Measurements from ENCODE around the gene IGSF9.

The IGSF9 gene

DNA sequence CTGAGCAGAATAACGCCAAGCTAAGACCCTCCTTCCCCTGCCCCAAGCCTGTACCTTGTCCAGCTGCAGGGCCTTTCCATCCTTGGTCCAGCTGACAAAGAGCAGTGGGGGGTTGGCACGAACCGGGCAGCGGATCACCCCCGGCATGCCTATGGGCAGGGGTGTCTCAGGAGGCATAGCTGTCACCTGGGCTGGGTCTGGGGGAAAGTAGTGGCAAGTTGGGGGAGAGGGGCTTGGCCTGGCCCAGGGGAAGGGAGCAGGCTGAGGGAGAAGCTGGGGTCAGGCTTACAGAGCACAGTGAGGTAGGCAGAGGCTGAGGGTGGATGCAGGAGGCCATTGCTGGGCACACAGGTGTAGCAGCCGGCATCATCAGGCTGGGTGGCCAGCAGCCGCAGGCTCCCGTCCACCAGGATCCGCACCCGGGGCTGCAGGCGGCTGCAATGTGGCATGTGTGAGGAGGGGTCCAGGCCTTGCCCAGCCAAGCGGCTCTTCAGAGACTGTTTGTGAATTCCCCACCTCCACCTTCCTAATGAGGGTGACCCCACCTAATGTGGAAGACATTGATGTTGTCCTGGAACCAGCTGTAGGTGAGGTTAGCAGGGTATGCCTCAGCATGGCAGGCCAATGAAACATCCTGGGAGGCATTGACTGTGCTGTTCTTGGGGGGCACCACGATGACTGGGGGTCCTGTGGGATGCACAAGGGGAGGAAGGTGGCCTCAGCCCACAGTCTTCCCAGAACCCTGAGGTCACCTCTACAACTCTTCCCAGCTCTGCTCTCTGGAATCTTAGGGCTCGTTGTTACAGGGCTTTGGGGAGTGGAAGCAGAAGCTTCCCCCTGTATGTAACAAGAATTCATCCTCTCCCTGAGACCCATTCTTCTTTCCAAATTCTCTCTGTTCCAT lies 11.0 kb downstream of the IGSF9 start:
- DNase-seq (ENCODE audit: low spot score) (no peak), FAIRE-seq (no peak)

DNA sequence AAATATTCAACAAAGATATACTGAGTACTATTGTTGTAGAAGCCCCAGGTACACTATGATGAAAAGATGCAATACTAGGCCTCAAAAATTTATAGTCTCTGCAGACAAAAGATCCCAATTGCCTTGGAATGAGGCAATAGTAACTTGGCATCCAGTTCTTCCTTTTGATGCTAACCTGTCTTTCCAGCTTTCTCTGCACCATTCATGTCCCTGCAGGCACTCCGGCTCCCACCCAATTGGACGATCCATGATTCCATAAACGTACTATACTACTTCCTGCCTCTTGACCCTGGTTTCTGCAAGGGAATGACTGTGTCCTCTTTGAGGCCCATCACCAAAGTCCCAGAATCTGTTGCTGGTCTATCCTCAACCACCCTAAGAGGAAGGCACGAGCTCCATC lies 12.1 kb downstream of the IGSF9 start:
- DNase-seq (ENCODE audit: low spot score): no peak
- FAIRE-seq: no peak

DNA sequence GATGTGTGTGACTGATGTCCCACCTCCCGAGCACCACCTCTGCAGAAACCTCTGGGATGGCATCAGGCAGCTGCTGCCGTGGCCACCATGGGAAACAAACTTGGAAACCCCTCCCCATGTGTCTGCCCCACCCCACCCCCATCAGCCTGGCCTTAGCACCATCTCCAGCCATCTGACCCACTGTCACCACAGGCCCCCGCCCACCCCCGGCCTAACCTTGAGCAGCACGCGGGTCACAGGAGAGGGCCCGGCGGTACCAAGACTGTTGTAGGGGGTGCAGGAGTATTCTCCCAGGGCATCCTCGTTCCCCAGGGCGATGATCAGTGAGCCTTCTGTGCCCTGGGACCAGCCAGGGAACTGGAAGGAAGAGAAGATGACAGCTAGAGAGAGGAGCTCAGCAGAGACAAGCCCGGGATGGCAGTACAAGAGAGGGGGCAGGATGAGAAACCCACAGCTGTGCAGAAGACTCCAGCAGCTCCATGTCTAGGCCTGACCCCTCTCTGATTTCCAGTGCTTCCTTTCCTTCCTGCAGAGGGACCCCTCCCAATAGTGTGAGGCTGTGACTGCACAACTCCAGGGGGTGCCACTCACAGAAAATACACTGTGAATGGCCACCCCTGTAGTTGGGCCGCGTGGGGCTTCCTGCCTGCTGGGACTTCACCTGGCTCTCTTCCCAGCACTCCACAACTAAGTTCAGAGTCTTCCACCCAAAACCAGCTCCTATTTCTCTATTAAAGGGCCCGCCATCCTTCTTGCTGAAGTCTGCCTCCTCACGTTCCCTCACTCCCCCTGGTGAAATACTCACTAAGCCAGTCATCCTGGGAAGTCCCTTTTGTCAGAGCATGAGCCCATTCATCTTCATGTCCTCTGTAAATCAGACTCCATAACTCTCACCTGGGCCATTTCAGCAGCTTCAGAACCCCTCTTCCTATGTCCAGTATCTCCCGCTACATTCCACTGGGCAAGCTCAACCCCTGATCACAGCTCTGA lies 12.8 kb downstream of the IGSF9 start:
- DNase-seq (ENCODE audit: low spot score) (no peak), FAIRE-seq (no peak)

DNA sequence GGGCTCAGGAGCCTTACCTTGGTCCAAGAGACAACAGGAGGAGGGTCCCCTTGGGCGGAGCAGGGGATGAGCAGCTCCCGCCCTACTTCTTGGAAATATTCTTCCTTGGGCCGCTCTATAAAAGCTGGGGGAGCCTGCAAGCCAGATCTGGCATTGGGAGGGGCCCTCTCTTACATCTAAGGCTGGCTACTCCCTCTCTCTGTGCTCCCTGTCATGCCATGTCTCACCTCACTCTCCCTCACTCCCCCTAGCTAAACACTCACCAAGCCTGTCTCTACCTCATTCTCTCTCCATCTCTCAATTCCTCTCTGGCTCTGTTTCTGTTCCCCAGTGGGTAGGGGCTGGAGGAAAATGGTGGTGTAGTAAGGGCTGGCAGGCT lies 13.6 kb downstream of the IGSF9 start:
- FAIRE-seq (no peak), DNase-seq (ENCODE audit: low spot score) (no peak)

DNA sequence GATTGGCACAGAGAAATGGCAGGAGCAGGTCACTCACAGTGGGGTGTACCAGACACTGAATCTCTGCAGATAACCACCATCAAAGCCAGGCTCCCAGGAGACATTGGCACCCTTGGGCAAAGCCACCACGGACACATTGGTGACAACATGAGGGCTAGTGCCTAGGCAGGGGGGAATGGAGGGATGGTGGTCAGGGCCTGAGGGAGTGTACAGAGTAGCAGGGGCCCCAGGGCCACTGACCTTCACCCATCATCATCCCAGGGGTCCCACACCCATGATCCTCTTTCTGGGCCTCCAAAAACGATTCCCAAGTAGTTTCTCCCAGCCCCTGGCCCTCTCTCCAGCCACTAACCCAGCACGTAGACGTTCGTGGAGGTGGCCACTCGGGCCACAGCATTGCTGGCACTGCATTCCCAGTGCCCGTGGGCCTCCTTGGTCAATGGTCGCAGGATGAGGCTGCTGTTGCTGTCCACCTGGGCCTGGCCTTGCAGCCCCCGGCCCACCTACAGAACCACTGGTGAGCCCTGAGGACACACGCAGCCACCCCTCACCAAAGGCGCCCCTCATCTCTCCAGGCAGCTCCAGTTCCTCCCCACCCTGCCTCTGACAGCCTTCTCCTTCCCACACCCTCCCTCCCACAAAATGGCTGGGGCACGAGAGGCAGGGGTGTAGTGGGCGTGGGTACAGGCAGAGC lies 14.2 kb downstream of the IGSF9 start:
- DNase-seq (ENCODE audit: low spot score) (no peak), FAIRE-seq (no peak)

DNA sequence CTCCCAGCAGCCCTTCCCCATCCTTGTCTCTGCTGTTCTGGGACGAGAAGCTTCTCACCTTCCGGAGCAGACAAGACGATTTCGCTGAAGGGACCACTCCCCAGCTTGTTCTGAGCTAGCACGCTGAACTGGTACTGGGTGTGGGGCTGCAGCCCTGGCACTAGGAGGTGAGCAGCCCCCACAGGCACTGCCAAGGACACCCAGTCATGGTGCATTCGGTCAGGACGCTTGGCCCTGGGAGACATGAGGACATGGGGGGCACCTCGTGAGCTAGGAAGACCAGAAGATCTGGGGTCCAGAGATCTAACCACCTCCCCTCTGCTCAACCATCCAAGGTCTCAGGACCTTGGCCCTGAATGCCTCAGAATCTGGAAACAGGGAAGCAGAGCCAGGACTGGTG lies 14.8 kb downstream of the IGSF9 start:
- FAIRE-seq (no peak), DNase-seq (ENCODE audit: low spot score) (no peak)

DNA sequence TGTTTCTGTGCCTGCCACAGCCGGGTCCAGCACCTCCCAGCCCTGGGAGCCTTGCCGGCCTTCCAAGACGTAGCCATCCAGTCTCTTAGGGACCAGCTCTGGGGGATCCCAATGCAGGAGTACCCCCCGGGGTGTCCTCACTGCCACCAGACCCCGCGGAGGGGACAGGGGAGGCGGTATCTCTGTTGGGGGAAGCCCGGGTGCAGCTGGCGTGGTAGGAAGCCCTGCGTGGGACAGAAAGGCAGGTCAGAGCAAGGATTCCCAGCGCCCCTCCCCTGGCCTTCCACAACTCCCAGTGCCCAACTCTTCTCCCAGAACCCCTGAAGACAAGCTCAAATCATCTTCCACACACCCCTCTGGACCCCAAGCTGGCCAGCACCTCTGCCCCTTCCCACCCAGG lies 15.2 kb downstream of the IGSF9 start:
- DNase-seq (ENCODE audit: low spot score) (no peak), FAIRE-seq (no peak)

DNA sequence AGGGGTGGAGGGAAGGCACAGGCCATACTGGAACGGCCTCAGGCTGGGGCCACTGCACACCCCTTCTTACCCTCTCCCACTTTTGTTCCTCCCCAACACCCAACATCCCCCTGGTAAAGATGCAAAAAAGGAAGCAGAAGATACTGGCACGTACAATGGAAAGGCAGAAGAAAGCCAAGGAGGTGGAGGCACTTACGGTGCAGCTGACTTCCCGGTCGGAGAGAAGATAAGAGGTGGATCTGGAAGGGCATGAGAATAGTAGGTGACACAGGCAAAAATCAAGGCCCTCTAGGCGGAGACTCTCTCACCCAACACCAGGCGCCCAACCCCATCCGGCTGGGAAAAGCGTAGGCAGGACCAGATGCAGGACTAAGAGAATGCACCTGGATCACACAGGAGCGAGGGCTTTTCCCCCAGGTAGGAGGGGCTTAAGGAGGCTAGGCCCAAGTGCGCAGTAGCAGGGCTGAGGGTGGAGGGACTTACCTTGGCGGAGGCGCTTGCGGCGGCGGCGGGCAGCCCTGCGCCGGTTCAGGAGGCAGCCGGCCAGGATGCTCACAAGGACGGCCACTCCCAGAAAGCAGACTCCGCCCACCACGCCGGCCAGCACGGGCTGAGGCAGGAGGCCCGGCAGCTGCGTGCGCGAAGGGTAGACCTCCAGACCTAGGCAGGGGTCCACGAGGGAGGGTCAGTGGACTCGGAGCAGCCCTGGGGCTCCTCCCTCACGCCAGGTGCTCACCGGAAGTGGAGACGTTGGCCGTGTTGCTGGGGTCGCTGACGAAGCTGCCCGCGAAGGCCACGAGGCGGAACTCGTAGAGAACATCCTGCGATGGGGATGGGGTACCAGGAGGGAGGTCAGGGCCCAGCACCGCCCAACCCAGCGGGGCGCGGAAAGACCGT lies 16.0 kb downstream of the IGSF9 start:
- no peak for FAIRE-seq
- DNase-seq (ENCODE audit: low spot score): no peak

DNA sequence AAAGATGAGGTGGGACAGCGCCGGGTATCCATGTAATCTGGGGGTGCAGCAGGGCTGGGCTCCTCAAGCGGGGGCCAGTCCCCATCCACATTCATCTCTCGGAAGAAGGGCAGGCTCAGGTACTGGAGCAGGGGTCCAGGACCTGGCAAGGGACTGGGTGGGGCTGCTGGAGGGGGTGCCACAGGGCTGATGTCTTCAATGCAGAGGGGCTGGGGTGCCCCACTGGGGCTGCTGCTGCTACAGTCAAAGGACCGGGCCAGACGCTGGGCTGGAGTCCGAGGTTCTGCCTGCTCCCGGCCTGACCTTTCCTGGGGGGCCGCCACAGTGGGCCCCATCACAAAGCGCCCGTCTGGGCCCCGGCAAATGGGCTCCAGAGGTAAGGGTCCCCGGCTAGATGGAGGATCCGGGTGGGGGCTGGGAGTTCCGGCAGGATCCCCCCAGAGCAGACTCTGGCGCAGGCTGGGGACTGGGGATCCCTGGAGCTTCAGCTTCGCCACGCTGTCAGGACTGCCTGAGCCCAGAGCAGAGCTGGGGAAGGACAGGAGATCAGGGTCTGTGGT lies 16.8 kb downstream of the IGSF9 start:
- DNase-seq (ENCODE audit: low spot score) (no peak), FAIRE-seq (no peak)

DNA sequence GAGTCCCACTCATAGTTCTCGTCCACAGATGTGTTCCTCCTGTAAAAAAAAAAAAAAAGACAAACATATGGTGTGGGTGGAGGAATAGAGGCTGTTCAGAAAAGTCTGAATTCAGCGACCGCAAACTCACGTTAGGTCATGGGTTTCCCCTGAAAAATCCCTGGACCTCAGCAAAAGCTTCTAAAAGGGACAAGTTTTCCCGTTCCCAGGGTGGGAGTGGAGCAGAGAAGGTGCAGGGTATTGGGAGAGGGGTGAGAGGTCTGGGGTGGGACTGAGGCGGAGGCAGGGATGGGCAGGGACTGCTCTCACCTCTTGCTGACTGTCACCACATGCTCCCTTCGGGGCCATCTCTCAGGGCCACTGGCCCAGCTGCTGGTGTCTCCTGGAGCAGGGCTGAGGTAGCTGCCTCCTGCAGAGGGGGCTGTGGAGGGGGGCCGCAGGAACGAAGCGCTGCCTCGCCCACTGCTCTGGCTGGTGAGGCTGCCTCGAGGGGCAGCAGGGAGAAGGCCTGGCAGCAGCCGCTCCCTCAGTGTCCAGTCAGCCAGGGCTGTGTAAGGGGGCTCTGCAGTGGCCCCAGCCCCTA lies 17.5 kb downstream of the IGSF9 start:
- FAIRE-seq: no peak
- DNase-seq (ENCODE audit: low spot score): no peak

DNA sequence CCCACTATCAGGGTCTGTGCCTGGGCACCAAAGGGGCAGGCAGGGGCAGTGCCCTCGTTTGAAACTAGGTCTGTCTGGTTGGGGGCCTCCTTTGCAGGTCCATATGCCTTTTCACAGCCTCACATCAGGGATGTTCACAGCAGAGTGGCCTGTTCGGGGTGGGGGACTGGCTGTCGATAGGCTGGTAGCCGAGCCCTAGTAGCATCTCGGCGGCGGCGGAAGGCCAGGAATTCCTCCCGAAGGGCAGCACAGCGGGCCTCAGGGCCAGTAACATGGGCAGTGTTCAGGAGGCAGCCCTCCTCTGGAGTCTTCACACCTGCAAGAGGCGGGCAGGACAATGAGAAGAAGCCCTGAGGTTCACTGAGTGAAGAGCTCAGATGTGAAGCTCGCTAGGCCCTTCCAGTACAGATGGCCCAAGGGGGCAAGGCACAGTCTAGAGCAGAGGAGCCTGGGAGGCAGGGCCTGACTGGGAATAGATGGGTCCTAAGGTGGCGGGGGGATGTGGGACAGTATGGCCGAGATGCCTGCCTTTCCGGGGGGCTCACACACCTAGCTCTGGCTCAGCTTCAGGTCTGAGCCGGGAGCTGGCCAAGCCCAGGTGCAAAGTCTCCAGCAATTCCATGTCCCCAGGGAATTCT lies 18.1 kb downstream of the IGSF9 start:
- FAIRE-seq (no peak), DNase-seq (ENCODE audit: low spot score) (no peak)

DNA sequence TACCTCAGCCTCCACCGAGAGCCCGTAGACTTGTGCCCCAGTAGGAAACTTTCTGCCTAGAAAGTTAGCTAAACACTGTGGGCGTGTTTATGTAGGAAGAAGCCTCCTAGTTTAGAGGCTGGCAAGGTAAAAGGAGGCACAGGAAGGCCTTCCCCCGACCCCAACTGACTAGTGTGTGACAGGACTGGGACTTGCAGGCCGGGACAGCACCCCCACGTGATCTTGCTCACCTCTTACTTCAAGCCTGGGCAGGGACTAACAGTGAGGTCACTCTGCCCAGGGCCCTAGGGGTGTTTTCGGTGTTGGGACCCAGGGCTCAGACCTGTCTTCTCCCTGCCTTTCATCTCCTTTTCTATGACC lies 19.7 kb downstream of the IGSF9 start:
- FAIRE-seq (no peak), DNase-seq (ENCODE audit: low spot score) (peak; percentile 48)

DNA sequence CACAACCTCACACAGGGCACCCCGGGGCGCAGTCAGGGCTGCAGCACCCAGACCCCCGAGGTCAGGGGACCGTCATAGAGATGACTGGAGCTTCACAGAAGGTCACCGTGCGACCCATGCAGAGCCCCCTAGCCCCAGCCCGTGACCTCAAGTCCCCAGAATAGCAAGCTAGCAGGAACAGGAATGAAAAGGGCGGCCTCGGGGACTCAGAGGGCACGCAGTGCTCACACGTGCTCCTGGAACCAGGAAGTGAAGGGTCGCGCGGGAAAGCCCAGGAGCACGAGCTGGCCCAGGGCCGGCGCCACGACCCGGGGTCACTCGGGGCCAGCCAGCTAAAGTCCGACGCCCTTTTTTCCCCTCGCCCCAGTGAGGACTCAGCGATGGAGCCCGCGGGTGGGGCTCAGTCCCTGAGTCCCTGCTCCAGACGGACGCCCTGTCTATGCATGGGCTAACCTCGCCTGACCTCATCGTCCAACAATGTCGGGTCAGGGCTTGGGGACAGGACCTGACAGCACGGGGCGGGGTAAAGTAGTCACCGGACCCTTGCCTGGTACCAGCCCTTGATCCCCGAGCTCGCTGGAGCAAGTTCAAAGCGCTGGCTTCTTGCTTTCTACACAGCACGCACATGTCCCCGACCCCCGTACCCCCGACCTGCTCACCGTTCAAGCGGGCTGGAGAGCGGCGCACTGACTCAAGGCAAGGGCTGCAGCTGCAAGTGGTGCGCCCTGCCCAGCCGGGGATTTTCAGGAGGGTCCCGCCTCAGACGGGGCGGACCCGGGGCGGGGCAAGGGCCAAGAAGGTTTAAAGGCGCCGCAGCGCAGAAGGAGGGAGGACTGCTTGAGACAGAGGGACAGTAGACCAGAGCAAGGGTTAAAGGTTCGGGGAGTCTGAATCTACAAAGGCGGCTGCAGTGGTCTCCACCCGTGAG lies 20.4 kb downstream of the IGSF9 start, which contains the start of gene TAGLN2:
Gene TAGLN2 (minus strand): TSS at position 717 of the 928 bp plus-strand sequence. CDS start 4,998 bp downstream, outside the sequence.
- no peak for FAIRE-seq
- peak; percentile 95 for DNase-seq (ENCODE audit: low spot score)

DNA sequence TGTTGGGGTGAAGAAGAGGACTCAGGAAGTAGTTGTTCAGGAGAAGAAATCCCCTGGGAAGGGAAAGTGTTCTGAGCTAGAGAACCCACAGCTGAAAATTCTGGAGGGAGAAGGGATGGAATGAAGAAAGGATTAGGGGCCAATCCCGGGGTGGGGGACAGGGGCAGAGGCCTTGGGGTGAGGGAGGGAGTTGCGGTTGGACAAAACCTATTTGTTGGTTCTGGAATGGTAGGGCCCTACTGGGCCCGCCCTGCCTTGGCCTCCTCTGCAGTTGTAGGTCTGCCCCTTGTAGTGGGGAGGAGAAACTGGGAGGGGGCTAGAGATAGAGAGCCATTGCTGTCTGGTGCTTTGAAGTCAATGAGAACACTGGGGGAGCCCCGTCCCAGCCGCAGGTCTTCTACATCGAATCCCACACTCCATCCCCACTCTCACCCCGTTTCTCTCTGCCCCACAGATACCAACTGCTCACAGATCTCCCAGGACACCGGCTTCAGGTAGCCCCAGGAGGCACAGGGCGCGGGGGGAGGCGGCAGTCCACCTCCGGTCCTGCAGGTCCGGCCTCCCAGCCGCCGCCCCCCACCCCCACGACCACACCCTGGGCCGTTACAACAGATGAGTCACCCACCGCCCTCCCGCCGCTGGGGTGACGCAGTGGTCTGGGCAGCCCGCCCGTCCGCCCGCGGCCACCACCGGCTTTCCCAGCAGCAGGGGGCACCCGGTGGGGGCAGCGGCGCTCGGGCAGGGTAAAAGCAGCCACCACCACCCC lies 21.2 kb downstream of the IGSF9 start:
- FAIRE-seq: no peak
- DNase-seq (ENCODE audit: low spot score): peak; percentile 93

DNA sequence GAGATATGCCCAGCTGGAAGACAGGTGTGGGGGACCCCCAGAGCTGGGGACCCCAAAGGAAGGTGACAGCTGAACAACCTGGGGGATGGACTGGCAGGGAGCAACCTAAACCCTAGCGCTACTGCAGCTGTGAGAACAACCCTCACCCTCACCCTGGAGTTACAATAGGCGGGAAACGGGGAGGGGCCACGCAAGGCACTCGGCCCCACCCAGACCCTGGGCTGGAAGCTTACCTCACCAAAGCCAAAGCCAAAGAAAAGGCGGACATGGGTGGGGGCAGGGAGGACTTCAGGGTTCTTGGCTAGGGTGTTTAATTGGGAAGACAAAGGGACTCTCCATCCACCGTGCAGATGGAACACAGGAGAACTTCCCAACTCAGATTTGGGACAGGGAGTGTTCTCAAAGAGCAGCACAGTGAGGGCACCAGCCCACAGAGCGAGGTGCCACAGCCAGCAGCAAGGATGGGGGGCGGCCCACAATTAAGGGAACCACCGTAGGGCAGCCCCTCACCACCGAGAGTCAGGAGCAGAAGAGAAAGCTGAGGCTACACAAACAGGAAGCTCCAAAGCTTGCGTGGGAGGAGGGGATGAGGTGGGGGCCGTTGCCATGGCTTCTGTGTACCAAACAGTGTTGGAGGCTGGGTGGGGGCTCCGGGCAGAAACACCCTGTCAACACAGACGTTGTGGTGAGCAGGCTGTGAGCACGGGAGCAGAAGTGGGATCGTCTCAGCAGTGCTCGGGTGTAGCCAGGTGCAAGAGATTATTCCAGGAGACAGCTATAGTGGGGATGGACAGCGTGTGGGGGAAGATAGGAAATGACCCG lies 22.0 kb downstream of the IGSF9 start:
- DNase-seq (ENCODE audit: low spot score) (peak; percentile 83), FAIRE-seq (no peak)

DNA sequence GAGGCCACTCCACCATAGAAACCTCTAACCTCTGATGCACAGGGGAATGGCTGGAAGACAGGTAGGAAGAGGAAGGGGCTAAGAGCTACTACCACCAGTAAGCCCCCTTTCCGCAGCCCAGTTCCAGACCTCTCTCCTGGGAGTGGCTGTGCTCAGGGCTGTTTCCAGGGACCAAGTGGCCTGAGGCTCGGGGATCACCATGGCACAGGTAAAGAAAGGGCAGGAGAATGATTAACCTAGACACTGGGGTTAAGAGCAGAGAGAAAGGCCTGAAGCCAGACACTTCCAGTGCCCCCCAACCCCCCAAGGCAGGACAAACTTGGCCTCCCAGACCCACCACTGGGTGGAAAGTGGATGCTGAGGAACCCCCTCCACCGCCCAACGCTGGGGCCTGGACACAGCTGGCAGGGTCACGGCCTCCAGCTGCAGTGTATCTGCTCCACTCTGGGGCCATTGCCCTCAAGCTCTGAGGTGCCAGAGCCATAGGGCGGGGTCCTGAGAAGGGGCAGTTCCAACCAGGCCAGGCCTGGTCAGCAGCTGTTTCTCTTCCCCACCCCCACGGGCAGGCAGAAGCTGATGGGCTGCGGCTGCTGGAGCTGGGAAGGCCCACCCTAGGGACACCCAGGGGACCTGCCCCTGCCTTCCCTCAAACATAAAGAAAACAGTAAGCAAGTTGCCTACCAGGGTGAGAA lies 22.8 kb downstream of the IGSF9 start:
- DNase-seq (ENCODE audit: low spot score) (no peak), FAIRE-seq (no peak)

Measured in urothelium cell line (cell line).